Tibial nerve (tissue), 4 donors: ENCODE measurements around the gene ARF3.

Experiments used
- CTCF ChIP-seq, 5 experiments: fragments of 200-600 bp in 3 of 5; fragments of 450-650 bp in 2 of 5; sonication (generic) in 3 of 5; IDR thresholded peaks; one replicate each; pipeline ENCODE4 v1.5.1; 2016 to 2019; ENCODE audit warnings: antibody characterized with exemption in 5 of 5, mild to moderate bottlenecking in 3 of 5, moderate library complexity in 2 of 5
- EP300 ChIP-seq, 2 donors: sonication (generic); formaldehyde crosslinking; IDR thresholded peaks; one replicate each; pipeline ENCODE4 v1.6.1; 2017; ENCODE audit warnings: antibody characterized with exemption in 2 of 2, mild to moderate bottlenecking in 1 of 2
- POLR2A ChIP-seq, 2 donors: fragments of 450-650 bp; IDR thresholded peaks; one replicate each; pipeline ENCODE4 v1.6.1; 2017; ENCODE audit warnings: antibody characterized with exemption in 2 of 2, mild to moderate bottlenecking in 2 of 2, moderate library complexity in 2 of 2

- TF ChIP-seq POLR2A (IDR thresholded peaks at IDR 0.05) (no peak), CTCF (IDR thresholded peaks at IDR 0.05) (no peak), EP300 (IDR thresholded peaks at IDR 0.05) (no peak)
These were observed 20.1 kb downstream of the ARF3 start for GRCh38 chr12:48937170-48937569.
